ENCODE measurements around the gene HOXD3. TPM values are rescaled to one million over a fixed set of nuclear protein-coding genes. Genes with fewer than 3 reads are reported as not detected.

The HOXD3 gene
- total and polyA plus RNA-seq, 2 of the 8 experiments (the other 6 are each of a cell fraction or from before 2014, with no cell fraction given) = not detected

- H3K23me2 ChIP-seq (ENCODE audit: low read depth, low read length) = peaks cover 5% of the 10 kb centered on the region; the same call in 1 of the 2 replicates
- CTCF ChIA-PET (ENCODE audit: partially characterized antibody) = interaction anchor here (0.7 to 4.4 kb wide), 15 partner anchors 9 to 979 kb away, joined by 3 to 21 read pairs (median 4); partner anchors contain the start of gene HOXD4
- no peak overlapping the region for H2AK5ac ChIP-seq (ENCODE audit: low read depth, low read length)
- no peak overlapping the region for H2BK20ac ChIP-seq (ENCODE audit: low read length)
- no peak overlapping the region for H2BK12ac ChIP-seq (ENCODE audit: low read depth, low read length)
- POLR2A ChIA-PET (ENCODE audit: partially characterized antibody) = no interaction called here
- H3K27ac ChIP-seq (ENCODE audit: low read depth, low read length) = no peak overlapping the region
- no peak overlapping the region for H4K8ac ChIP-seq (ENCODE audit: extremely low read depth, insufficient read depth, low read length)
- H3K23ac ChIP-seq (ENCODE audit: insufficient read length) = no peak overlapping the region
- no peak overlapping the region for H2AFZ ChIP-seq (ENCODE audit: low read length)
- 58% methylated on average over 5 of the region's 5 CpGs; no CpG with 5 or more reads in 1 of the 2 experiments for WGBS, 2 experiments (ENCODE audit: extremely low coverage in 1 of 2, insufficient coverage in 1 of 2, insufficient read length in 1 of 2, insufficient replicate concordance in 2 of 2, low coverage in 1 of 2, low lambda C conversion rate in 2 of 2, missing lambda C conversion rate in 1 of 2)
- H4K91ac ChIP-seq (replicated peaks; ENCODE audit: insufficient read length, low read length) = no peak overlapping the region
- peaks cover 9 to 38% of the 10 kb centered on the region in 2 experiments for H4K20me1 ChIP-seq (replicated peaks in 1 of 2; ENCODE audit: control insufficient read depth in 1 of 2, insufficient read depth in 2 of 2, low read length in 2 of 2)
- no peak overlapping the region for H3K9ac ChIP-seq (replicated peaks in 1 of 4; ENCODE audit: extremely low read depth in 1 of 4, low read depth in 3 of 4, low read length in 3 of 4)
- H3K18ac ChIP-seq (ENCODE audit: extremely low read depth, low read length) = no peak overlapping the region
- no peak overlapping the region for H3K4ac ChIP-seq (replicated peaks; ENCODE audit: insufficient read length, low read depth, low read length)
- FAIRE-seq (no peak), DNase-seq (ENCODE audit: low read depth in 1 of 2, low spot score in 2 of 2) (no peak)
- no peak for TF ChIP-seq POU5F1 (IDR thresholded peaks at IDR 0.05; ENCODE audit: low read depth, low read length)
- H3K4me1 ChIP-seq (replicated peaks in 1 of 4; ENCODE audit: control insufficient read depth in 3 of 4, insufficient read depth in 4 of 4, low read length in 3 of 4) = peaks cover 0 to 16% (median 10%) of the 10 kb centered on the region in 4 experiments; a peak in 5 of 7 replicates
- H3K9me3 ChIP-seq (ENCODE audit: insufficient read depth in 2 of 2, low read depth in 1 of 2, low read length in 1 of 2) = no peaks in the 10 kb centered on the region
- no peak overlapping the region for H3K56ac ChIP-seq (replicated peaks; ENCODE audit: insufficient read length, low read depth, low read length)
- no peak overlapping the region for H2BK15ac ChIP-seq (ENCODE audit: low read length)
- H3K4me2 ChIP-seq (ENCODE audit: insufficient read depth in 1 of 2, low read depth in 2 of 2, low read length in 2 of 2) = no peak overlapping the region
- peaks cover 95 to 100% (median 99%) of the 10 kb centered on the region in 4 experiments for H3K27me3 ChIP-seq (replicated peaks in 1 of 4; ENCODE audit: control insufficient read depth in 3 of 4, extremely low read depth in 1 of 4, insufficient read depth in 3 of 4, low read length in 3 of 4)
- H2BK5ac ChIP-seq (ENCODE audit: low read depth, low read length) = no peak overlapping the region
- no peak overlapping the region for H3K14ac ChIP-seq (ENCODE audit: insufficient read length)
- H3K79me1 ChIP-seq (ENCODE audit: low read depth, low read length) = no peaks in the 10 kb centered on the region
- no peaks in the 10 kb centered on the region; a peak in 1 of 8 replicates for H3K36me3 ChIP-seq (ENCODE audit: control insufficient read depth in 2 of 4, insufficient read depth in 4 of 4, low read length in 3 of 4)
- H3K4me3 ChIP-seq (ENCODE audit: extremely low read depth in 1 of 4, insufficient read depth in 2 of 4, low read depth in 3 of 4, low read length in 4 of 4) = no peak overlapping the region
- no peaks in the 10 kb centered on the region for H3K79me2 ChIP-seq (ENCODE audit: control insufficient read depth in 1 of 2, insufficient read depth in 2 of 2, low read length in 2 of 2)
- H2BK120ac ChIP-seq (replicated peaks; ENCODE audit: low read depth, low read length) = no peak overlapping the region
- H4K5ac ChIP-seq (ENCODE audit: insufficient read length, low read depth, low read length) = no peak overlapping the region
Observed at GRCh38 chr2:176169181-176169580, 12.1 kb downstream of the HOXD3 start.
